Thymus (tissue), 11 donors: ENCODE measurements around the gene LNP1. TPM values are rescaled to one million over a fixed set of nuclear protein-coding genes. Genes with fewer than 3 reads are reported as not detected.

Experiments used
- DNase-seq, 9 donors: peaks; one replicate each; pipeline ENCODE4 v3.0.0-alpha.2; 2013; ENCODE audit warnings: low spot score in 9 of 9, low read depth in 6 of 9, missing footprints in 1 of 9
- H3K27ac ChIP-seq, 2 donors: one replicate each; pipeline ENCODE4 v1.5.1; 2013; ENCODE audit warnings: control low read depth in 1 of 2, low read depth in 1 of 2, low read length in 1 of 2, mild to moderate bottlenecking in 1 of 2, moderate library complexity in 1 of 2
- H3K27me3 ChIP-seq, 2 donors: one replicate each; pipeline ENCODE4 v1.5.1; 2013; ENCODE audit warnings: low read length in 1 of 2; ENCODE audit not compliant: control insufficient read depth in 2 of 2, insufficient read depth in 1 of 2
- H3K36me3 ChIP-seq, 2 donors: one replicate each; pipeline ENCODE4 v1.5.1; 2013; ENCODE audit warnings: low read length in 1 of 2, mild to moderate bottlenecking in 1 of 2, moderate library complexity in 1 of 2; ENCODE audit not compliant: control insufficient read depth in 2 of 2, insufficient read depth in 2 of 2
- H3K4me1 ChIP-seq, 2 donors: one replicate each; pipeline ENCODE4 v1.5.1; 2013; ENCODE audit warnings: low read length in 2 of 2; ENCODE audit not compliant: control insufficient read depth in 2 of 2, insufficient read depth in 2 of 2
- H3K4me3 ChIP-seq, 2 donors: one replicate each; pipeline ENCODE4 v1.5.1; 2013; ENCODE audit warnings: low read length in 2 of 2, control low read depth in 1 of 2, mild to moderate bottlenecking in 1 of 2
- H3K9me3 ChIP-seq, 2 donors: one replicate each; pipeline ENCODE4 v1.5.1; 2013; ENCODE audit warnings: low read length in 1 of 2, mild to moderate bottlenecking in 1 of 2; ENCODE audit not compliant: control insufficient read depth in 2 of 2, insufficient read depth in 1 of 2
- WGBS: extraction: QIAGEN DNeasy Blood & Tissue Kit; methylation state at CpG from one replicate; pipeline ENCODE4 v1.1.7; 2013; 5-methylcytosine and 5-hydroxymethylcytosine counted together
- polyA plus RNA-seq: library from polyadenylated mRNA; stranded (reverse); fragments of 200-250 nt; gene quantifications from one replicate; pipeline ENCODE4 v1.2.3, GENCODE V29; 2013
- total RNA-seq: library from RNA; stranded (reverse); fragments of 120-200 nt; gene quantifications from one replicate; pipeline ENCODE4 v1.2.4, GENCODE V29; 2013
- donor health status: healthy.

Gene LNP1
- total and polyA plus RNA-seq, 2 donors, result 1.6 to 1.7 TPM

GRCh38 chr3:100455841-100456550 lies 54.7 kb downstream of the LNP1 start:
- WGBS, result 64% methylated on average over 2 of the region's 2 CpGs
- no peak overlapping the region for H3K27ac ChIP-seq

GRCh38 chr3:100456745-100457144 lies 55.4 kb downstream of the LNP1 start:
- DNase-seq, result no peak
- Histone ChIP-seq H3K4me1 (peaks cover 0 to 10% of the 10 kb centered on the region in 2 donors), H3K4me3 (no peak overlapping the region), H3K9me3 (no peaks in the 10 kb centered on the region), H3K36me3 (no peaks in the 10 kb centered on the region), H3K27me3 (no peaks in the 10 kb centered on the region), H3K27ac (no peak overlapping the region)
- 96% methylated on average over 1 of the region's 1 CpG for WGBS

More at GRCh38 chr3:100455841-100456550, 54.7 kb downstream of the LNP1 start:
- Histone ChIP-seq H3K9me3 (no peaks in the 10 kb centered on the region), H3K4me3 (no peak overlapping the region), H3K27me3 (no peaks in the 10 kb centered on the region), H3K4me1 (peaks cover 0 to 10% of the 10 kb centered on the region in 2 donors), H3K36me3 (no peaks in the 10 kb centered on the region)
- DNase-seq, result peak in 6 of 9 donors; percentile 13 to 68 (median 34)

DNA sequence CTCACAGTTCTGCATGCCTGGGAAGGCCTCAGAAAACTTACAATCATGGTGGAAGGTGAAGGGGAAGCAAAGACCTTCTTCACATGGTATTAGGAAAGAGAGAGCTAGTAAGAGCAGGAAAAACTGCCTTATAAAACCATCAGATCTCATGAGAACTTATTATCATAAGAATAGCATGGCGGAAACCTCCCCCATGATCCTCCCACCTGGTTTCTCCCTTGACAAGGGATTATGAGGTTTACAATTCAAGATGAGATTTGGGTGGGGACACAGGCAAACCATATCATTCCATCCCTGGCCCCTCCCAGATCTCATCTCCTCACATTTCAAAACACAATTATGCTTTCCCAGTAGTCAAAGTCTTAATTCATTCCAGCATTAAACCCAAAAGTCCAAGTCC lies 56.5 kb downstream of the LNP1 start:
- no peaks in the 10 kb centered on the region for H3K27me3 ChIP-seq
- no peak overlapping the region for H3K4me3 ChIP-seq
- H3K4me1 ChIP-seq, result peaks cover 0 to 10% of the 10 kb centered on the region in 2 donors
- H3K27ac ChIP-seq, result no peak overlapping the region
- WGBS, result 96% methylated on average over 1 of the region's 1 CpG
- DNase-seq, result no peak
- no peaks in the 10 kb centered on the region for H3K36me3 ChIP-seq
- H3K9me3 ChIP-seq, result no peaks in the 10 kb centered on the region

GRCh38 chr3:100458814-100459213 lies 57.5 kb downstream of the LNP1 start:
- 100% methylated on average over 1 of the region's 1 CpG for WGBS
- no peaks in the 10 kb centered on the region for H3K9me3 ChIP-seq
- no peak overlapping the region for H3K27ac ChIP-seq
- H3K4me1 ChIP-seq, result peaks cover 0 to 10% of the 10 kb centered on the region in 2 donors
- H3K4me3 ChIP-seq, result no peak overlapping the region
- DNase-seq, result no peak
- no peaks in the 10 kb centered on the region for H3K27me3 ChIP-seq
- H3K36me3 ChIP-seq, result no peaks in the 10 kb centered on the region

- Histone ChIP-seq H3K27ac (no peak overlapping the region), H3K36me3 (no peaks in the 10 kb centered on the region), H3K9me3 (no peaks in the 10 kb centered on the region), H3K4me3 (no peak overlapping the region), H3K27me3 (no peaks in the 10 kb centered on the region), H3K4me1 (no peaks in the 10 kb centered on the region)
- peak in 3 of 9 donors; percentile 4 to 35 (median 18) for DNase-seq
- WGBS, result 10% methylated on average over 3 of the region's 3 CpGs
Measured at GRCh38 chr3:100463002-100463401, 61.7 kb downstream of the LNP1 start.

- no peaks in the 10 kb centered on the region for H3K9me3 ChIP-seq
- no peak for DNase-seq
- no peak overlapping the region for H3K4me3 ChIP-seq
- 89% methylated on average over 3 of the region's 3 CpGs for WGBS
- no peaks in the 10 kb centered on the region for H3K36me3 ChIP-seq
- H3K27me3 ChIP-seq, result no peaks in the 10 kb centered on the region
- H3K4me1 ChIP-seq, result no peaks in the 10 kb centered on the region
- H3K27ac ChIP-seq, result no peak overlapping the region
Measured at GRCh38 chr3:100463646-100464155, 62.4 kb downstream of the LNP1 start.

DNA sequence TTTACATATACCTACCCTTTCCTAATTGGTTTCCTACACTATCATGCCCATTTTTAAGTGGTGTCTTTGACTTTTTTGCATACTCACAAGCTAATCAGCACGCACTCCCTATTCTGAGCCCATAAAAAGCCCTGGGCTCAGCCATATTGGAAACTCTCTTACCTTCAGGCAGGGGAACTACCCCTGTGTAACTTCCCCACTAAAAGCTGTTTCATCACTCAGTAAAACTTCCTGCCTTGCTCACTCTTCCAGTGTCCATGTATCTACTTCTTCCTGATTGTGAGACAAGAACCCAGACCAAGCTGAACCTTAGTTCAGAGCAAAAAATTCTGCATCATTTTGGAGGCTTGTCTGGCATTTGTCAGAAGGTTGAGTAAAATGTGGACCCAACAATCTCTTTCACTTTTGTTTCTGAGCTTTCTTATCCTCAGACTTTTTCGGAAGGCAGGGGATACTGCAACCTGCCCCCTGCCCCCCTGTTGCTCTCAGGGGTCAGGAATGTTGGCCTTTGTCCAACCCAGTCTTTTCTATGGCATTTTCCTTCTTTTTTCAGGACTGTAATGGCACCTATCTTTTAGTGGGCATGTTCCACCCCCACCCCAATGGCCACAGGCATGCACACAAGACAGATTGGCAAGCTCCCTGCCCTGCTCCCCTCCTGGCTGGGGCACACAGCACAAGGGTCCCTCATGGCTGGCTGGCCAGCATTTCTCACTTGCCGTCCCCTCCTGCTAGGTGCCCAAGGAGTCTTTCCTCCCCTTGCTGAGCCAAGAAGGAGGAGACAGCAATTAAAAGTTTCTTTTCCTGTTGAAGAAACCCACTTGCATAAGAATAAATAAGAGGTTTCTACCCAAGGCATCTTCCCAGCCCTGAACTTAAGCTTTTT lies 64.8 kb downstream of the LNP1 start:
- Histone ChIP-seq H3K27ac (no peak overlapping the region), H3K4me3 (no peak overlapping the region), H3K9me3 (peaks cover 0 to 8% of the 10 kb centered on the region in 2 donors), H3K27me3 (no peaks in the 10 kb centered on the region), H3K36me3 (no peaks in the 10 kb centered on the region), H3K4me1 (no peaks in the 10 kb centered on the region)
- 91% methylated on average over 3 of the region's 3 CpGs for WGBS
- no peak for DNase-seq

- no peak for DNase-seq
- no peak overlapping the region for H3K27ac ChIP-seq
- 100% methylated on average over 1 of the region's 1 CpG for WGBS
- H3K36me3 ChIP-seq, result no peaks in the 10 kb centered on the region
- H3K27me3 ChIP-seq, result no peaks in the 10 kb centered on the region
- no peaks in the 10 kb centered on the region for H3K4me1 ChIP-seq
- no peak overlapping the region for H3K4me3 ChIP-seq
- peaks cover 0 to 8% of the 10 kb centered on the region in 2 donors for H3K9me3 ChIP-seq
Measured at GRCh38 chr3:100467133-100467532, 65.8 kb downstream of the LNP1 start.

DNA sequence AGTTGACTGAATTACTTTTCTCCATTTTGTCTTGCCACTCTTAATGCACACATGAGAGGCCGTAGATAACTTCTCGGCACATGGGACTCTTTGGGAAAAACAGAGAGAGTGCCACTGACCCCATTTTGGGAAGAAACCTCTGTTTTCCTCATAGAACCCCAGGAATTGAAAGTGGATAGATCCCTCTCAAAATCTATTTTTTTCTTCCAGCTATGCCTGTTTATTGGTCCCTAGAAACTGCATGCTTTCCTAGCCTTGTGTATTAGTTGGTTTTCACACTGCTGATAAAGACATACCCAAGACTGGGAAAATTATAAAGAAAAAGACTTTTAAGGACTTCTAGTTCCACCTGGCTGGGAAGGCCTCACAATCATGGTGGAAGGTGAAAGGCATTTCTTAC lies 67.3 kb downstream of the LNP1 start:
- no peaks in the 10 kb centered on the region for H3K27me3 ChIP-seq
- no peaks in the 10 kb centered on the region for H3K4me1 ChIP-seq
- no peak overlapping the region for H3K4me3 ChIP-seq
- no peak overlapping the region for H3K27ac ChIP-seq
- no peaks in the 10 kb centered on the region for H3K36me3 ChIP-seq
- peaks cover 0 to 8% of the 10 kb centered on the region in 2 donors for H3K9me3 ChIP-seq
- over 99% methylated on average over 2 of the region's 2 CpGs for WGBS
- no peak for DNase-seq
